Left ventricle myocardium superior (tissue), 1 donor: ENCODE measurements around the gene UPB1. TPM values are rescaled to one million over a fixed set of nuclear protein-coding genes. Genes with fewer than 3 reads are reported as not detected.
"Not testable (repeated sequence)": the region's sequence is repeated elsewhere in the genome, so short reads cannot be mapped to it uniquely, and the experiment has no call there.

Experiments
- ATAC-seq: fragments of 200-7000 bp; cut with Tn5 transposase; one replicate; pipeline ENCODE4 v1.9.1; 2020; ENCODE audit warnings: mild to moderate bottlenecking, moderate library complexity
- DNase-seq: peaks from one replicate; pipeline ENCODE4 v3.0.0-alpha.2; 2020
- intact Hi-C: fragments of 100-400 bp; cut with micrococcal nuclease; formaldehyde crosslinking; loops from one replicate; pipeline ENCODE4 v1.11.0; 2022
- total RNA-seq: library from RNA; stranded (reverse); fragmentation: NEBNext Ultra II Directional; extraction: Animal tissue kit (Norgen Biotek cat#: 25700); gene quantifications from one replicate; pipeline ENCODE4 v1.2.1, GENCODE V29; 2021
- donor health status: DM: no; HTN: yes; CAD: no; lungs with severe emphysema.

Gene UPB1
- total RNA-seq, 1 donor from 2014 or later, result 0.97 TPM

- ATAC-seq (peak; percentile 22), DNase-seq (no peak)
- intact Hi-C loops, result no loop called here
Observed at GRCh38 chr22:24474221-24474620, 20.9 kb upstream of the UPB1 start.

- intact Hi-C loops, result no loop called here
- DNase-seq (no peak), ATAC-seq (no peak)
Observed at GRCh38 chr22:24474649-24475255, 20.4 kb upstream of the UPB1 start.

- intact Hi-C loops, result no loop called here
- DNase-seq (no peak), ATAC-seq (no peak)
Observed at GRCh38 chr22:24481641-24482040, 13.5 kb upstream of the UPB1 start.

GRCh38 chr22:24482575-24482974 lies 12.6 kb upstream of the UPB1 start:
- ATAC-seq, result no peak
- no peak for DNase-seq
- intact Hi-C loops, result no loop called here

- intact Hi-C loops, result no loop called here
- no peak for ATAC-seq
- no peak for DNase-seq
Observed at GRCh38 chr22:24482998-24483397, 12.1 kb upstream of the UPB1 start.

- DNase-seq (no peak), ATAC-seq (no peak)
- intact Hi-C loops, result no loop called here
Observed at GRCh38 chr22:24483976-24484545, 11.1 kb upstream of the UPB1 start.

- no peak for DNase-seq
- intact Hi-C loops, result no loop called here
- ATAC-seq, result no peak
Observed at GRCh38 chr22:24485170-24485569, 10.0 kb upstream of the UPB1 start.

- intact Hi-C loops, result no loop called here
- DNase-seq (no peak), ATAC-seq (peak; percentile 57)
Observed at GRCh38 chr22:24485608-24486007, 9.5 kb upstream of the UPB1 start.

GRCh38 chr22:24486501-24486921 lies 8.6 kb upstream of the UPB1 start:
- intact Hi-C loops, result no loop called here
- DNase-seq (no peak), ATAC-seq (no peak)

- no peak for DNase-seq
- ATAC-seq, result no peak
- intact Hi-C loops, result no loop called here
Observed at GRCh38 chr22:24489011-24489410, 6.1 kb upstream of the UPB1 start.

- DNase-seq, intact Hi-C loops, ATAC-seq: not testable (repeated sequence)
Observed at GRCh38 chr22:24489434-24489833, 5.7 kb upstream of the UPB1 start.

GRCh38 chr22:24492391-24492790 lies 2.7 kb upstream of the UPB1 start:
- intact Hi-C loops, result no loop called here
- ATAC-seq (no peak), DNase-seq (no peak)

GRCh38 chr22:24494167-24494527 lies 985 bp upstream of the UPB1 start:
- intact Hi-C loops, result no loop called here
- DNase-seq, result no peak
- peak; percentile 36 for ATAC-seq

- ATAC-seq, result no peak
- intact Hi-C loops, result no loop called here
- DNase-seq, result no peak
Observed at GRCh38 chr22:24495365-24495675, 188 bp downstream of the UPB1 start.

- no peak for DNase-seq
- intact Hi-C loops, result no loop called here
- no peak for ATAC-seq
Observed at GRCh38 chr22:24496234-24496633, 1.1 kb downstream of the UPB1 start.

- intact Hi-C loops, result no loop called here
- ATAC-seq, result no peak
- DNase-seq, result no peak
Observed at GRCh38 chr22:24496661-24497060, 1.5 kb downstream of the UPB1 start.

GRCh38 chr22:24497841-24498258 lies 2.7 kb downstream of the UPB1 start:
- intact Hi-C loops, result no loop called here
- no peak for ATAC-seq
- DNase-seq, result no peak

- intact Hi-C loops, result no loop called here
- no peak for DNase-seq
- no peak for ATAC-seq
Observed at GRCh38 chr22:24498824-24499223, 3.7 kb downstream of the UPB1 start.

- DNase-seq (no peak), ATAC-seq (no peak)
- intact Hi-C loops, result loop anchor here (10.0 kb wide), 2 partner anchors 75 to 175 kb away; partner anchors contain the start of gene ADORA2A
Observed at GRCh38 chr22:24499706-24500276, 4.7 kb downstream of the UPB1 start.

- DNase-seq (peak; percentile 49), ATAC-seq (peak; percentile 70)
- intact Hi-C loops, result loop anchor here (10.0 kb wide), 2 partner anchors 76 to 176 kb away; partner anchors contain the start of gene ADORA2A
Observed at GRCh38 chr22:24500277-24500820, 5.2 kb downstream of the UPB1 start.
